ENCODE measurements around the gene LTO1. TPM values are rescaled to one million over a fixed set of nuclear protein-coding genes. Genes with fewer than 3 reads are reported as not detected.

The LTO1 gene
- total and polyA plus RNA-seq, 2 of the 13 experiments (the other 11 are each of a cell fraction or from before 2014, with no cell fraction given): 11.8 to 15.0 TPM

GRCh38 chr11:69638941-69639681, 36.0 kb downstream of the LTO1 start (continued):
- TF ChIP-seq ZNF382 (CRISPR knock-in tag; IDR thresholded peaks at IDR 0.05; ENCODE audit: borderline replicate concordance) (no peak), TCF12 (IDR thresholded peaks at IDR 0.05) (no peak), TCF12 (CRISPR knock-in tag; IDR thresholded peaks at IDR 0.05) (0 out of 2 replicates have a peak, but pooled peaks have one; percentile 20), ZSCAN12 (CRISPR knock-in tag; IDR thresholded peaks at IDR 0.05) (0 out of 2 replicates have a peak, but pooled peaks have one; percentile 19), NR2F2 (IDR thresholded peaks at IDR 0.05; ENCODE audit: borderline replicate concordance, low read depth) (no peak), FOXO4 (CRISPR knock-in tag; conservative IDR thresholded peaks at IDR 0.05) (no peak), HDAC6 (IDR thresholded peaks at IDR 0.05; ENCODE audit: low read depth, low read length) (no peak), NR1H2 (CRISPR knock-in tag; IDR thresholded peaks at IDR 0.05; ENCODE audit: borderline replicate concordance, low read depth) (no peak), SP2 (CRISPR knock-in tag; IDR thresholded peaks at IDR 0.05) (no peak), PBX3 (CRISPR knock-in tag; IDR thresholded peaks at IDR 0.05; ENCODE audit: borderline replicate concordance) (no peak), ZNF598 (CRISPR knock-in tag; IDR thresholded peaks at IDR 0.05; ENCODE audit: borderline replicate concordance) (no peak), ZNF724P (CRISPR knock-in tag; IDR thresholded peaks at IDR 0.05; ENCODE audit: borderline replicate concordance) (no peak), YY1 (IDR thresholded peaks at IDR 0.05; ENCODE audit: insufficient read depth, insufficient replicate concordance, low read depth, low read length) (peak; percentile 26), ONECUT2 (CRISPR knock-in tag; IDR thresholded peaks at IDR 0.05) (no peak)
- TF ChIP-seq, protein P1, sequence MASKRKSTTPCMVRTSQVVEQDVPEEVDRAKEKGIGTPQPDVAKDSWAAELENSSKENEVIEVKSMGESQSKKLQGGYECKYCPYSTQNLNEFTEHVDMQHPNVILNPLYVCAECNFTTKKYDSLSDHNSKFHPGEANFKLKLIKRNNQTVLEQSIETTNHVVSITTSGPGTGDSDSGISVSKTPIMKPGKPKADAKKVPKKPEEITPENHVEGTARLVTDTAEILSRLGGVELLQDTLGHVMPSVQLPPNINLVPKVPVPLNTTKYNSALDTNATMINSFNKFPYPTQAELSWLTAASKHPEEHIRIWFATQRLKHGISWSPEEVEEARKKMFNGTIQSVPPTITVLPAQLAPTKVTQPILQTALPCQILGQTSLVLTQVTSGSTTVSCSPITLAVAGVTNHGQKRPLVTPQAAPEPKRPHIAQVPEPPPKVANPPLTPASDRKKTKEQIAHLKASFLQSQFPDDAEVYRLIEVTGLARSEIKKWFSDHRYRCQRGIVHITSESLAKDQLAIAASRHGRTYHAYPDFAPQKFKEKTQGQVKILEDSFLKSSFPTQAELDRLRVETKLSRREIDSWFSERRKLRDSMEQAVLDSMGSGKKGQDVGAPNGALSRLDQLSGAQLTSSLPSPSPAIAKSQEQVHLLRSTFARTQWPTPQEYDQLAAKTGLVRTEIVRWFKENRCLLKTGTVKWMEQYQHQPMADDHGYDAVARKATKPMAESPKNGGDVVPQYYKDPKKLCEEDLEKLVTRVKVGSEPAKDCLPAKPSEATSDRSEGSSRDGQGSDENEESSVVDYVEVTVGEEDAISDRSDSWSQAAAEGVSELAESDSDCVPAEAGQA (IDR thresholded peaks at IDR 0.05; ENCODE audit: low read depth): no peak
- TF ChIP-seq, protein P1 (CRISPR knock-in tag; IDR thresholded peaks at IDR 0.05; ENCODE audit: borderline replicate concordance): no peak
- TF ChIP-seq, protein P2, sequence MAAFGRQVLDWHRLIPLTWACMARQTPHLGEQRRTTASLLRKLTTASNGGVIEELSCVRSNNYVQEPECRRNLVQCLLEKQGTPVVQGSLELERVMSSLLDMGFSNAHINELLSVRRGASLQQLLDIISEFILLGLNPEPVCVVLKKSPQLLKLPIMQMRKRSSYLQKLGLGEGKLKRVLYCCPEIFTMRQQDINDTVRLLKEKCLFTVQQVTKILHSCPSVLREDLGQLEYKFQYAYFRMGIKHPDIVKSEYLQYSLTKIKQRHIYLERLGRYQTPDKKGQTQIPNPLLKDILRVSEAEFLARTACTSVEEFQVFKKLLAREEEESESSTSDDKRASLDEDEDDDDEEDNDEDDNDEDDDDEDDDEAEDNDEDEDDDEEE (CRISPR knock-in tag; IDR thresholded peaks at IDR 0.05): peak; percentile 50; the same call in 1 of the 2 replicates
- TF ChIP-seq, protein P3, sequence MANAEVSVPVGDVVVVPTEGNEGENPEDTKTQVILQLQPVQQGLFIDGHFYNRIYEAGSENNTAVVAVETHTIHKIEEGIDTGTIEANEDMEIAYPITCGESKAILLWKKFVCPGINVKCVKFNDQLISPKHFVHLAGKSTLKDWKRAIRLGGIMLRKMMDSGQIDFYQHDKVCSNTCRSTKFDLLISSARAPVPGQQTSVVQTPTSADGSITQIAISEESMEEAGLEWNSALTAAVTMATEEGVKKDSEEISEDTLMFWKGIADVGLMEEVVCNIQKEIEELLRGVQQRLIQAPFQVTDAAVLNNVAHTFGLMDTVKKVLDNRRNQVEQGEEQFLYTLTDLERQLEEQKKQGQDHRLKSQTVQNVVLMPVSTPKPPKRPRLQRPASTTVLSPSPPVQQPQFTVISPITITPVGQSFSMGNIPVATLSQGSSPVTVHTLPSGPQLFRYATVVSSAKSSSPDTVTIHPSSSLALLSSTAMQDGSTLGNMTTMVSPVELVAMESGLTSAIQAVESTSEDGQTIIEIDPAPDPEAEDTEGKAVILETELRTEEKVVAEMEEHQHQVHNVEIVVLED (CRISPR knock-in tag; IDR thresholded peaks at IDR 0.05; ENCODE audit: borderline replicate concordance): no peak; the same call in 1 of the 2 replicates

Data from HepG2 (cell line).